Ovary (tissue), 9 donors: ENCODE data around the gene GPT2. TPM values are rescaled to one million over a fixed set of nuclear protein-coding genes. Genes with fewer than 3 reads are reported as not detected.

Experiments
- polyA plus RNA-seq, 2 donors: library from polyadenylated mRNA; stranded (reverse); fragments of 200-250 nt in 1 of 2; fragments of 350-450 nt in 1 of 2; fragmentation: Illumina TruSeq in 1 of 2; extraction: RNeasy Lipid Tissue Mini Kit (QIAGEN cat#74804) in 1 of 2; gene quantifications; one replicate each; pipeline ENCODE4 v1.2.3, GENCODE V29; 2013 to 2014
- small RNA-seq: library from RNA; depleted of rRNA; stranded (forward); fragments of <200 nt; gene quantifications from one replicate; pipeline ENCODE3, GENCODE V24; 2016
- total RNA-seq, 7 donors: library from RNA; depleted of rRNA in 2 of 7; stranded (reverse); fragments of >200 nt in 2 of 7; fragmentation: NEBNext Ultra II Directional in 3 of 7; extraction: Animal tissue kit (Norgen Biotek cat#: 25700) in 3 of 7; gene quantifications; one replicate each; pipeline versions ENCODE4 v1.1.0 to v1.2.4, GENCODE V29; 2016 to 2023
- donor health status: DM: no; HTN: no; CAD: no; lungs with moderate emphysema.
- donor health status: DM: no; HTN: no; CAD: no.
- donor health status: Bipolar disorder and iron deficiency.
- donor health status: DM: yes; HTN: yes; CAD: no.
- donor health status: DM: no; HTN: no; CAD: no.
- donor health status: DM: yes; HTN: yes; CAD: no.

Gene GPT2
- total and polyA plus RNA-seq, 9 donors, result 2.2 to 30.7 (median 4.9) TPM

Small RNA genes within 50 kb of the gene (small RNA-seq; reads per million reads assigned to genes)
- gene AC007225.2, result not detected

Other genes with a start within 250 kb of the GPT2 start
- gene VPS35, start 195.2 kb upstream of the GPT2 start, total RNA-seq, result 10 to 100 TPM; 29.2 to 92.0 (median 75.7) TPM
- gene VPS35, start 195.2 kb upstream of the GPT2 start, polyA plus RNA-seq, result 10 to 100 TPM; 27.6 to 67.5 TPM
- gene ORC6, start 194.7 kb upstream of the GPT2 start, total RNA-seq, result 1 to 10 TPM in 4 of 7 donors, under 1 TPM in 3; 0.50 to 2.2 (median 1.6) TPM
- gene ORC6, start 194.7 kb upstream of the GPT2 start, polyA plus RNA-seq, result 1 to 10 TPM; 1.5 to 2.2 TPM
- 1 to 10 TPM in 2 of 7 donors, under 1 TPM in 5; 0.24 to 2.0 (median 0.79) TPM for gene MYLK3, start 136.0 kb upstream of the GPT2 start, total RNA-seq
- under 1 TPM; 0.25 to 0.60 TPM for gene MYLK3, start 136.0 kb upstream of the GPT2 start, polyA plus RNA-seq
- gene C16orf87, start 53.2 kb upstream of the GPT2 start, total RNA-seq, result 1 to 10 TPM; 4.5 to 5.7 (median 5.1) TPM
- 1 to 10 TPM; 4.0 to 7.6 TPM for gene C16orf87, start 53.2 kb upstream of the GPT2 start, polyA plus RNA-seq
- gene DNAJA2, start 89.3 kb downstream of the GPT2 start, total RNA-seq, result 10 to 100 TPM; 33.4 to 59.6 (median 58.4) TPM
- 10 to 100 TPM; 40.6 to 63.3 TPM for gene DNAJA2, start 89.3 kb downstream of the GPT2 start, polyA plus RNA-seq